Prostate gland (tissue), 2 donors: Measurements from ENCODE around the gene YEATS2. TPM values are rescaled to one million over a fixed set of nuclear protein-coding genes. Genes with fewer than 3 reads are reported as not detected.

Experiments
- DNase-seq: peaks from one replicate; pipeline ENCODE4 v3.0.0-alpha.2; 2019; ENCODE audit warnings: low spot score
- H3K27ac ChIP-seq, 2 donors: fragments of 200-600 bp; sonication (generic); 2 replicates each; pipeline ENCODE4 v1.5.1; 2017 to 2019
- H3K27me3 ChIP-seq: fragments of 200-600 bp; sonication (generic); replicated peaks from 2 replicates; pipeline ENCODE4 v1.5.1; 2019; ENCODE audit not compliant: insufficient read depth
- H3K36me3 ChIP-seq, 2 donors: fragments of 200-600 bp; sonication (generic); 1 replicate in 1 of 2; 2 replicates in 1 of 2; pipeline versions ENCODE4 v1.5.1 to v1.8.1; 2017 to 2019
- H3K4me1 ChIP-seq: fragments of 200-600 bp; sonication (generic); replicated peaks from 2 replicates; pipeline ENCODE4 v1.5.1; 2019
- H3K4me3 ChIP-seq, 2 donors: fragments of 200-600 bp; sonication (generic); 2 replicates each; pipeline ENCODE4 v1.5.1; 2017 to 2019
- H3K9me3 ChIP-seq: fragments of 200-600 bp; sonication (generic); 2 replicates; pipeline ENCODE4 v1.5.1; 2017
- POLR2A ChIP-seq: fragments of 450-650 bp; IDR thresholded peaks from one replicate; pipeline ENCODE4 v1.6.1; 2016; ENCODE audit warnings: antibody characterized with exemption, mild to moderate bottlenecking
- POLR2AphosphoS5 ChIP-seq: sonication (generic); formaldehyde crosslinking; IDR thresholded peaks from one replicate; pipeline ENCODE4 v1.6.1; 2017; ENCODE audit warnings: antibody characterized with exemption
- WGBS: methylation state at CpG from one replicate; pipeline ENCODE4 v1.1.5; 2018; 5-methylcytosine and 5-hydroxymethylcytosine counted together
- intact Hi-C: fragments of 100-400 bp; cut with DNase I; formaldehyde crosslinking; loops from one replicate; pipeline ENCODE4 v1.14.2; 2022
- total RNA-seq, 2 donors: library from RNA; depleted of rRNA; stranded (reverse); fragments of >200 nt; gene quantifications; one replicate each; pipeline ENCODE4 v1.1.0, GENCODE V29; 2016
- TF ChIP-seq, protein P1 (sequence below), 4 experiments: fragments of 200-600 bp in 2 of 4; fragments of 450-650 bp in 2 of 4; sonication (generic) in 2 of 4; IDR thresholded peaks; 1 replicate in 3 of 4; 2 replicates in 1 of 4; pipeline ENCODE4 v1.5.1; 2016 to 2019; ENCODE audit warnings: antibody characterized with exemption in 4 of 4, mild to moderate bottlenecking in 2 of 4, moderate library complexity in 2 of 4

The YEATS2 gene
- total RNA-seq, 2 donors from 2014 or later, result 24.1 to 24.8 TPM

DNA sequence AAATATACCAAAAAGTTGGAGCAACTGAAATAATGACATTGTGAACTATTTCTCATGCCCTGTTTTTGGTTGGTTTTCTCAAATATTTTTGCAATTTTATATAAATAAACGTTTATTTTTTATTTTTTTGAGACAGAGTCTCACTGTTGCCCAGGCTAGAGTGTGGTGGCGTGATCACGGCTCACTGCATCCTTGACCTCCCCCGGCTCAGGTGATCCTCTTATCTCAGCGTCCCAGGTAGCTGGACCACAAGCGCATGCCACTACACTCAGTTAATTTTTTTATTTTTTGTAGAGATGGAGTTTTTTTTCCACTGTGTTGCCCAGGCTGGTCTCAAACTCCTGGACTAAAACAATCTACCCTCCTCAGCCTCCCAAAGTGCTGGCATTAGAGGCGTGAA lies 45.6 kb downstream of the YEATS2 start:
- DNase-seq, result no peak
- Histone ChIP-seq H3K36me3 (no peaks in the 10 kb centered on the region), H3K9me3 (no peaks in the 10 kb centered on the region), H3K4me1 (no peaks in the 10 kb centered on the region), H3K4me3 (no peak overlapping the region), H3K27me3 (no peaks in the 10 kb centered on the region), H3K27ac (no peak overlapping the region)
- TF ChIP-seq POLR2AphosphoS5 (no peak), POLR2A (no peak)
- TF ChIP-seq, protein P1, sequence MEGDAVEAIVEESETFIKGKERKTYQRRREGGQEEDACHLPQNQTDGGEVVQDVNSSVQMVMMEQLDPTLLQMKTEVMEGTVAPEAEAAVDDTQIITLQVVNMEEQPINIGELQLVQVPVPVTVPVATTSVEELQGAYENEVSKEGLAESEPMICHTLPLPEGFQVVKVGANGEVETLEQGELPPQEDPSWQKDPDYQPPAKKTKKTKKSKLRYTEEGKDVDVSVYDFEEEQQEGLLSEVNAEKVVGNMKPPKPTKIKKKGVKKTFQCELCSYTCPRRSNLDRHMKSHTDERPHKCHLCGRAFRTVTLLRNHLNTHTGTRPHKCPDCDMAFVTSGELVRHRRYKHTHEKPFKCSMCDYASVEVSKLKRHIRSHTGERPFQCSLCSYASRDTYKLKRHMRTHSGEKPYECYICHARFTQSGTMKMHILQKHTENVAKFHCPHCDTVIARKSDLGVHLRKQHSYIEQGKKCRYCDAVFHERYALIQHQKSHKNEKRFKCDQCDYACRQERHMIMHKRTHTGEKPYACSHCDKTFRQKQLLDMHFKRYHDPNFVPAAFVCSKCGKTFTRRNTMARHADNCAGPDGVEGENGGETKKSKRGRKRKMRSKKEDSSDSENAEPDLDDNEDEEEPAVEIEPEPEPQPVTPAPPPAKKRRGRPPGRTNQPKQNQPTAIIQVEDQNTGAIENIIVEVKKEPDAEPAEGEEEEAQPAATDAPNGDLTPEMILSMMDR (IDR thresholded peaks at IDR 0.05), result no peak
- WGBS, result 90% methylated on average over 7 of the region's 7 CpGs
- intact Hi-C loops, result no loop called here

DNA sequence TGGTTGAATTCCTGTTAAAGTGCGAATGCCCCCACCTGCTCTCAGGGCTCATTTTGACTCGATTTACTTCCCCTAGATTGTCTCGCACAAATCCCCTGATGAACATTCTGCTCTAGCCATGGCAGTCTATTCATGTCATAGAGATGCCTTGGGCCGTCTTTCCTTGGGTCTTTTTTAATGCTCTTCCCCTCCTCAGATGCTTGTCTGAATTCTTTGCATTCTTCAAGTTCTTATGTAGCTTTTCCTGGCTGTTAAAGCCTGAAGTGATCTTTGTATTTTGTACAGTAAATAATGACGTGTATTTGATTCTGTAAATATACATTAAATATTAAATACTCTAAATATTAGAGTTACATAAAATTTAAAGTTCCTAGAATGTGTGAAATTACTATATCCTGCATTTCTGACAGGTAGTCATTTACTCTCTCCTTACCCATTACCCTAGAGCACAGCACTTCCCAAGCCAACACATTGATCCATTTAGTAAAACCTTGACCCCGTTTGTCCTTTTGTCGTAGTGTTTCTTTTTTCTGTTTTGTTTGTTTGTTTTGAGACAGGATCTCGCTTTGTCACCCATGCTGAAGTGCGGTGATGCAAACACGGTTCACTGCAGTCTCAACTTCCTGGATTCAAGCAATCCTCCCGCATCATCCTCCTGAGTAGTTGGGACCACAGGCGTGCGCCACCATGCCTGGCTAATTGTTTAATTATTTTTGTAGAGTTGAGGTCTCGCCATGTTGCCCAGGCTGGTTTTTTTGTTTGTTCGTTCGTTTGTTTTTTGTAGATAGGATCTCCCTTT lies 47.9 kb downstream of the YEATS2 start:
- Histone ChIP-seq H3K4me1 (no peaks in the 10 kb centered on the region), H3K27ac (no peak overlapping the region), H3K4me3 (no peak overlapping the region), H3K27me3 (no peaks in the 10 kb centered on the region), H3K9me3 (no peaks in the 10 kb centered on the region), H3K36me3 (no peaks in the 10 kb centered on the region)
- intact Hi-C loops, result no loop called here
- DNase-seq, result no peak
- WGBS, result 80% methylated on average over 16 of the region's 16 CpGs
- TF ChIP-seq POLR2A (no peak), POLR2AphosphoS5 (no peak)
- TF ChIP-seq, protein P1 (IDR thresholded peaks at IDR 0.05), result no peak

DNA sequence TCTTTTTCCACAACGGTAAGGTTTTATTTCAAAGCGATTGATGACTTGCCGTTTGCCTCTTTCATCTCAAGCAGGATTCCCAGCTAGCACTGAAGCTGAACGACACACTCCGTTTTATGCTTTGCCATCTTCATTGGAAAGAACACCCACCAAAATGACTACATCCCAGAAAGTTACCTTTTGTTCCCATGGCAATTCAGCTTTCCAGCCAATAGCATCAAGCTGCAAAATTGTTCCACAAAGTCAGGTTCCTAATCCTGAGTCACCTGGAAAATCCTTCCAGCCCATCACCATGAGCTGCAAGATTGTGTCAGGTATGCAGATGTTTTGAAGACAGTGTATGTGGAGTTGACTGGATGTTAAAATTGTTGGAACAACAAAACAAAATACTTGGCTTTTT lies 56.5 kb downstream of the YEATS2 start:
- H3K27me3 ChIP-seq, result no peaks in the 10 kb centered on the region
- no peaks in the 10 kb centered on the region for H3K4me1 ChIP-seq
- no peak for TF ChIP-seq POLR2A
- TF ChIP-seq, protein P1 (IDR thresholded peaks at IDR 0.05), result no peak
- TF ChIP-seq POLR2AphosphoS5, result no peak
- no peaks in the 10 kb centered on the region for H3K36me3 ChIP-seq
- intact Hi-C loops, result no loop called here
- DNase-seq, result no peak
- H3K27ac ChIP-seq, result no peak overlapping the region
- no peak overlapping the region for H3K4me3 ChIP-seq
- 86% methylated on average over 5 of the region's 5 CpGs for WGBS
- H3K9me3 ChIP-seq, result no peaks in the 10 kb centered on the region

DNA sequence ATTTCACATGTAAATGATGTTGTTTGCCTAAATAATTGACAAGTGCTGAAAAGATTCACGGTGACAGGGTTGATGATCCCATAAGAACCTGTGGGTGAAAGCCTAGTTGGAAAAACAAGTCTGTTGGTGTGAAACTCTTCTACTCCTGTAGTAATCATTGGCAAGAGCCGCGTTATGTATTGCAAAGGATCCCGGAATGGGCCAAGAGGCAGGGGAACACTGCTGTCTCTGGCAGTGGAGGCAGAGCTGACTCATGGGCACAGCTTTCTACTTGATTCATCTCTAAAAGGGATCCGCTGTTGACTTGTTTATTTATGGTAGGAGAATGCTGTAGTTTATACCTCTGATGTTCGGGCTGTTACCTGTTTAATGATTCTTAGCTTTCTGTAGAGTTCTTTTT lies 64.7 kb downstream of the YEATS2 start:
- Histone ChIP-seq H3K4me1 (no peaks in the 10 kb centered on the region), H3K4me3 (no peak overlapping the region), H3K27me3 (no peaks in the 10 kb centered on the region), H3K9me3 (no peaks in the 10 kb centered on the region), H3K27ac (peak overlapping the region in 1 of 2 donors; percentile 45), H3K36me3 (no peaks in the 10 kb centered on the region)
- WGBS, result 93% methylated on average over 6 of the region's 6 CpGs
- intact Hi-C loops, result loop anchor here (5.0 to 10.0 kb wide), 2 partner anchors 60 to 508 kb away; partner anchors contain the start of gene B3GNT5
- no peak for DNase-seq
- TF ChIP-seq POLR2A (no peak), POLR2AphosphoS5 (no peak)
- TF ChIP-seq, protein P1 (IDR thresholded peaks at IDR 0.05), result no peak
